ENCODE data around the gene ZNF74. TPM values are rescaled to one million over a fixed set of nuclear protein-coding genes. Genes with fewer than 3 reads are reported as not detected.

ZNF74 gene
- total RNA-seq, 4 donors from 2014 or later: 7.9 to 10.7 (median 9.2) TPM

GRCh38 chr22:20401376-20402014 lies 7.5 kb downstream of the ZNF74 start:
- no peak for TF ChIP-seq CTCF (IDR thresholded peaks at IDR 0.05)
- TF ChIP-seq POLR2A (IDR thresholded peaks at IDR 0.05): no peak
- WGBS, 2 donors: 94 to 95% methylated on average over 5 to 10 of the region's 13 CpGs
- no peak overlapping the region for H3K27ac ChIP-seq
- peaks cover 0 to 62% (median 11%) of the 10 kb centered on the region in 3 donors for H3K36me3 ChIP-seq
- no peak for DNase-seq
- no peaks in the 10 kb centered on the region for H3K27me3 ChIP-seq
- H3K4me3 ChIP-seq: no peak overlapping the region
- H3K4me1 ChIP-seq: peaks cover 0 to 3% (median 0%) of the 10 kb centered on the region in 3 donors
- H3K9me3 ChIP-seq: no peaks in the 10 kb centered on the region
- intact Hi-C loops (cut with DNase I): no loop called here

- peaks cover 0 to 76% (median 17%) of the 10 kb centered on the region in 3 donors for H3K36me3 ChIP-seq
- no peak for DNase-seq
- WGBS, 2 donors: 93 to 99% methylated on average over 8 to 9 of the region's 9 CpGs
- no peaks in the 10 kb centered on the region for H3K27me3 ChIP-seq
- no peaks in the 10 kb centered on the region for H3K4me1 ChIP-seq
- H3K27ac ChIP-seq: no peak overlapping the region
- intact Hi-C loops (cut with DNase I): no loop called here
- H3K9me3 ChIP-seq: no peaks in the 10 kb centered on the region
- no peak overlapping the region for H3K4me3 ChIP-seq
- TF ChIP-seq POLR2A (IDR thresholded peaks at IDR 0.05) (no peak), CTCF (IDR thresholded peaks at IDR 0.05) (no peak)
These were observed 9.2 kb downstream of the ZNF74 start for GRCh38 chr22:20402960-20403778.

GRCh38 chr22:20403779-20404140 lies 9.8 kb downstream of the ZNF74 start:
- no peaks in the 10 kb centered on the region for H3K9me3 ChIP-seq
- WGBS, 2 donors: 93 to 98% methylated on average over 5 to 6 of the region's 6 CpGs
- H3K4me3 ChIP-seq: no peak overlapping the region
- H3K4me1 ChIP-seq: no peaks in the 10 kb centered on the region
- TF ChIP-seq CTCF (IDR thresholded peaks at IDR 0.05): no peak
- intact Hi-C loops (cut with DNase I): no loop called here
- H3K36me3 ChIP-seq: peaks cover 0 to 76% (median 17%) of the 10 kb centered on the region in 3 donors
- no peak overlapping the region for H3K27ac ChIP-seq
- no peak for DNase-seq
- H3K27me3 ChIP-seq: no peaks in the 10 kb centered on the region

GRCh38 chr22:20404881-20405280 lies 10.9 kb downstream of the ZNF74 start:
- 94% methylated on average over 17 of the region's 18 CpGs for WGBS, 2 donors
- Histone ChIP-seq H3K4me1 (no peaks in the 10 kb centered on the region), H3K9me3 (no peaks in the 10 kb centered on the region), H3K36me3 (peaks cover 0 to 76% (median 17%) of the 10 kb centered on the region in 3 donors), H3K4me3 (no peak overlapping the region), H3K27me3 (no peaks in the 10 kb centered on the region), H3K27ac (no peak overlapping the region)
- no peak for DNase-seq
- intact Hi-C loops (cut with DNase I): no loop called here
- no peak for TF ChIP-seq CTCF (IDR thresholded peaks at IDR 0.05)
- TF ChIP-seq POLR2A (IDR thresholded peaks at IDR 0.05): no peak

GRCh38 chr22:20405291-20405930 lies 11.5 kb downstream of the ZNF74 start:
- Histone ChIP-seq H3K27me3 (no peaks in the 10 kb centered on the region), H3K9me3 (no peaks in the 10 kb centered on the region), H3K4me1 (no peaks in the 10 kb centered on the region), H3K36me3 (peaks cover 0 to 72% (median 17%) of the 10 kb centered on the region in 3 donors), H3K4me3 (no peak overlapping the region), H3K27ac (no peak overlapping the region)
- no peak for TF ChIP-seq CTCF (IDR thresholded peaks at IDR 0.05)
- no peak for TF ChIP-seq POLR2A (IDR thresholded peaks at IDR 0.05)
- intact Hi-C loops (cut with DNase I): no loop called here
- no peak for DNase-seq
- WGBS, 2 donors: 95 to 100% methylated on average over 4 to 29 of the region's 45 CpGs
